GM20000 (cell line): ENCODE results near the gene MLYCD.
"Not testable (repeated sequence)": the region's sequence is repeated elsewhere in the genome, so short reads cannot be mapped to it uniquely, and the experiment has no call there.

Experiments used
- DNase-seq: peaks from one replicate; pipeline ENCODE4 v3.0.0; 2012; ENCODE audit warnings: low spot score
- CTCF ChIP-seq: IDR thresholded peaks from 2 replicates; pipeline ENCODE4 v1.5.1; 2012; ENCODE audit warnings: mild to moderate bottlenecking, control low read depth; ENCODE audit errors: extremely low read depth, missing control alignments

Gene MLYCD

GRCh38 chr16:83947642-83948234 is 48.8 kb downstream of the MLYCD start:
- no peak for TF ChIP-seq CTCF

DNA sequence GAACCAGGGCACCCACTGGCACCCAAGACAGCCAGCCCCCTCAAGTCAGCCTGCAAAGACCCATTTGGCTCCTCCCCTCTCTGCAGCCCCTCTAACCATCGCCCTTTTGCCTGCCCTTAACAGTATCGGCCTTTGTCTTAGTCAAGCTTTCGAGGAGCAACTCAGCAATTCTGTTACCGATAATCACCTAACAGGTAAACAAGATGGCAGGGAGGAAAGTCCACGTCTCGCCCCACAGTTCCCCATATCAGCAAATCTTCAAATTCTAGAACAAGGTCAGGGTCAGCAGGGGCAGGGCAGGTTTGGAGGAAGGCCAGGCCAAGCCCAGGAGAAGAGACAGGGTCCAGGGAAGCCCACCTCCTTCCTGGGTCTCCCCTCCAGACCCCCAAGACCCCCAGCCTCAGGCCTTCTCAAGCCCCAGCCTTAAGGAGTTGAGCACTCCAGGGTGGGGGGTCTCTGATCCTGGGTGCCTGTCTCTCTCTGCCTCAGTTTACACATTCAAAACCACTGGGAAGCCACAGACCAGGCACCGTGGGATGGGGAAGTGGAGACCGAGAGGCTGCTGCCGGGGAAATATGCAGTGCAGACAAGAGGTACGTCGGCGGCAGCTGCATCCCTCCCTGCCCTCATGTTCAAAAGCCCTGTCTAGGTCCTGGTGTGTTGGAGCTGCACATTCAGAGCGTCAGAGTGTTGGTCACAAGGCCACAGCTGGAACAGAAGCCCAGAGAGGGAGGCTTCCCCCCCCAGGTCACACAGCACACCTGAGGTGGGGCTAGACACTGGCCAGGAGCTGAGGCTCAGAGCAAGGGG is 50.2 kb downstream of the MLYCD start:
- TF ChIP-seq CTCF, result no peak
- no peak for DNase-seq

More at GRCh38 chr16:83947642-83948234, 48.8 kb downstream of the MLYCD start:
- DNase-seq, result no peak

DNA sequence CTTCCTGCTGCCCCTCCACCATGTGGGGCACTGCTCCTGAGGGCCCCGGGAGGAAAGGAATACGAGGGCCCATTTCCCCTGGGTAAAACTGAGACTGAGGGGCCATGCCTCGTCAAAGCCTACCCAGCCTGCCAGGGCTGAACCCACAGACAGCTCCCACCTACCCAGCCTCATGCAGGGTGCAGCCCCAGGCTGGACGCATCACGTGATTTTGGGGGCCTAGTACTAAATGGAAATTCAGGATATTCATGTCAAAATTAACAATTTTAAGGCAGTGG is 50.7 kb downstream of the MLYCD start:
- no peak for DNase-seq
- TF ChIP-seq CTCF, result no peak

DNA sequence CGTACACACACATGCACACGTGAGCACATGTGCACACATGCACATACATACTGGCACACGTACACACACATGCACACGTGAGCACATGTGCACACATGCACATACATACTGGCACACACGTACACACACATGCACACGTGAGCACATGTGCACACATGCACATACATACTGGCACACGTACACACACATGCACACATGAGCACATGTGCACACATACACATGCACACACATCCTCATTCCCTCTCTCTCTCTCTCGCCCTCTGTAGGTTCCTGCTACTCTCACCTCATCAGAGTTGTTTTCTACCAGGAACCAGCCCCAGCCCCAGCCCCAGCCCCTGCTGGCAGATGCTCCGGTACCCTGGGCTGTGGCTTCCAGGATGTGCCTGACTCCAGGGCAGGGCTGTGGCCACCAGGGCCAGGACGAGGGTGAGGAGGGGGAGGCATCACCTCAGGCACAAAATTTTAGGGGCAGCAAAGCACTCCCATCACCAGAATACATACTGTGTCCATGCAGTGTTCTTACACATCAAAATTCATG is 52.0 kb downstream of the MLYCD start:
- DNase-seq, result not testable (repeated sequence)

DNA sequence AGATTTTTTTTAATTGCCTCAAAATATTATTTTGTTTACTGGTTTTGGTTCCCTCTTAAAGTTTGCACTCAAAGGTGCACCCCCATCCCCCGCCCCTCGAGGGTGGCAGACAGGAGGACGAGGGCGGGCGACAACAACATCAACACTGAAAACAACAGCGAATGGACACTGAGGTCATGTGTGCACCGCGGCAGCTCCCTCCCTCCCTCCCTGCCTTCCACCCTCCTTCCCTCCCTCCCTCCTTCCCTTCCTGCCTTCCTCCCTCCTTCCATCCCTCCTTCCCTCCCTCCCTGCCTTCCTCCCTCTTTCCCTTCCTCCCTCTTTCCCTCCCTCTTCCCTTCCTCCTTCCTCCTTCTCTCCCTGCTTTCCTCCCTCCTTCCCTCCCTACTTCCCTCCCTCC is 52.6 kb downstream of the MLYCD start:
- DNase-seq, result no peak
- no peak for TF ChIP-seq CTCF

DNA sequence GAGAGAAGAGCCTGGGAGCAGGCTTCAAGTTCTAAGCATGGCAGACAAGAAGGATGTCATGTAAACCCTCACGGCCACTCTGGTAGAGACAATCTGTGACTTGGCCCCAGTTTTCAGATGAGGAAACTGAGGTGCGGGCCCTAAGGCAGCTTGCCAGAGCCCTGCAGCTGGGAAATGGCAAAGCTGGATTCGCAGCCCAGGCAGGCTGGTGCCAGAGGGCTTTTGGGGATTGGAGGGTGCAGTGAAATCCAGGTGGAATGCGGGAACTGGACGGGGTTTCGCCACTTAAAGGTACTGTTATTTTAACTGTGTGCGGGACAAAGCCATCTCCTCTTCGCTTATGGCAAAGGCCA is 53.6 kb downstream of the MLYCD start:
- TF ChIP-seq CTCF, result no peak
- DNase-seq, result no peak

- DNase-seq, result peak; percentile 86
- TF ChIP-seq CTCF, result no peak
Measured at GRCh38 chr16:83952940-83953795, 54.3 kb downstream of the MLYCD start, which contains the start of gene OSGIN1. Gene OSGIN1 (plus strand): TSS chr16:83953240. CDS start chr16:83957672, 4,432 bp downstream.
